Measurements from ENCODE around the gene COL25A1. TPM values are rescaled to one million over a fixed set of nuclear protein-coding genes. Genes with fewer than 3 reads are reported as not detected.

Gene COL25A1
- total RNA-seq, 2 experiments from 2014 or later, result not detected

DNA sequence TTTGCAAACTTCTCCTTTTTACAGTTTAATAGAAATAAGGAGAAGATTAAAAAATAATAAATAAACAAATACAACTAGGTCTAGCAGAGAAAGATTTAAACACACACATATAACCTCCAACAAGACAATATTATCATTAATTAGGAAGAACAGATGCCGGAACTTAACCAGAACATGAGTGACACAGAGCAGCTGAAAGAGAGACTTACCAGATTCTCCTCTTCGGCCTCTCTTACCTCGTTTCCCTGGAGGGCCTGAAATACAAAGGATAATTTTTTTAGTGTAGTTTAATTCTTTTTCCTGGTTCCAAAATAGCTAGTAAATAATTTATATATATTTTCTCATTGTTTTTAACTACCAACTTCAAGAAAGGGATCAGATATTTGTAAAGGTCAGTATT, 252.5 kb downstream of the COL25A1 start:
- H3K36me3 Mint-ChIP-seq, result no peaks in the 10 kb centered on the region
- H3K27ac Mint-ChIP-seq, result no peak overlapping the region
- H3K4me1 Mint-ChIP-seq (ENCODE audit: low read depth), result peaks cover 3% of the 10 kb centered on the region
- no peak for DNase-seq
- H3K4me3 Mint-ChIP-seq, result no peak overlapping the region
- no peaks in the 10 kb centered on the region for H3K9me3 Mint-ChIP-seq
- ChIA-PET CTCF (no interaction called here), POLR2A (no interaction called here)
- H3K27me3 Mint-ChIP-seq, result no peaks in the 10 kb centered on the region
- intact Hi-C loops (cut with micrococcal nuclease), result no loop called here

DNA sequence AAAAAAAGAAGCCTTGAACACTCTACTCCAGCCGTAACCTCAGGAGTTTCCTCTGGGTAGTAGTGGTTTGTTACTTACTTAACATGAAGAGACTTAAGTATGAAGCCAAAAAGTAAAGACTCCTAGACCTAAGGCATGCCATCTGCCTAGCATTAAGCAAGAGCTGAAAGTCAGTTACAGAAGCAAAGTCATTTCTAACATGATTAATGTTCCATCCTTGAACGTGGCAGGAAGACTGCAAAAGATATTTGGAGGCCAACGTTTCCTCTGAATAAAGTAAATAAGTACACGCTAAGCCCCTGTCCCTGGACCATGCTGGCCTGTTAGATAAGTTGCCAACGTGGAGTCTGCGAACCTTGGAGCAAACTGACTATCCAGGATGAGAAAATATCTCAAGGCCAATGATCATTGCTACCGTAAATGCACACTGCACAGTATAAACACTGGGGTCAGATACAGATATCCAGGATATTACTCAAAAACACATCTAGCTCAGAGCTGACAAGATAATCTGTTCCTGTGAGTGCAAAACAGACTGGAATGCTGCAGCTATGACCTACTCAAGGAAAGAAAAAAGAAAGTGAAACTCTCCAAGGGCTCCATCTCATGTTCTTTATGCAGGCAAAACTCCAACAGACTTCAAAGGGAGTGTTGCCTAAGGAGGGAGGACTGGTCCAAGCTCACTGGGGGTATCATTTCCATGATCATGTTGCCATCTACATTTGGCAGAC, 255.8 kb downstream of the COL25A1 start:
- Mint-ChIP-seq H3K9me3 (no peaks in the 10 kb centered on the region), H3K36me3 (no peaks in the 10 kb centered on the region), H3K4me1 (ENCODE audit: low read depth) (peaks cover 3% of the 10 kb centered on the region), H3K4me3 (no peak overlapping the region), H3K27ac (no peak overlapping the region), H3K27me3 (peaks cover 4% of the 10 kb centered on the region)
- intact Hi-C loops (cut with micrococcal nuclease), result no loop called here
- no peak for DNase-seq
- ChIA-PET CTCF (no interaction called here), POLR2A (no interaction called here)

DNA sequence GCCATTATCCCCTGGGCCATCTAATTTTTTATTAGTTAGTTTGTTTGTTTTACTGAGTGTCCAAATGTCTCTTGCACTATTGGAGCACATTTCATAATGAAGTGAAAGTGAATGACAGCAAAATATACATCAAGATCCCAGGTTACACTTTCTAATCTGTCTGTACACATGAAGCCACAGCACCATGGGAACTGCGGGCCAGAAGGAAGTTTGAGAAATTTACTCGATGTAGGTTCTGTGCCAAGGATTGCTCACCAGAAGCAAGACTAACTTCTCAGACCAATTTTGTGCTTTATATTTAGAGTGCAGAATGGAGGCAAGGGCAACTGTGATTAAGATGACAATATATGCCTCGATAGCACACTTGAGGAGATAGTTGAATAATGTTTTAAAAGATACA, 258.0 kb downstream of the COL25A1 start:
- DNase-seq, result no peak
- intact Hi-C loops (cut with micrococcal nuclease), result no loop called here
- H3K4me3 Mint-ChIP-seq, result no peak overlapping the region

DNA sequence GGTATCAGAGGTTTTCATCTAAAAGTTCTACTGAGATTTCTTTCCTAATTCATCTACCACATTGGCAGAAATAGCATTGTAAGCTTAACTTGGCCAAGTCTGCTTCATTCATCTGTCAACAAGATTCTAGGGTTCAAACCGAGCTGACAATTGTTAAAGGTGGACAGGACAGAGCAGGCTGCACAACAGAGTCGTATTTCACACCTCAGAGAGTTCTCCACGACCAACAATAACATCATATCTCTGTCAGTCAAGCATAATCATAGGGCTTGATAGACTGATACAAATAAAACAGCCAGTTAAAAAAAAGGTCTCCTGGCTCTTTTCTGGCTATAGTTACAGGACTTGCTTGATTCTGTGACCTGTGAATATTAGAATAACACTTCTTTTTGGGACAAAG, 259.2 kb downstream of the COL25A1 start:
- POLR2A ChIA-PET, result no interaction called here
- CTCF ChIA-PET, result no interaction called here
- no peak overlapping the region for H3K27ac Mint-ChIP-seq
- no peaks in the 10 kb centered on the region for H3K9me3 Mint-ChIP-seq
- no peak overlapping the region for H3K4me3 Mint-ChIP-seq
- peaks cover 3% of the 10 kb centered on the region for H3K4me1 Mint-ChIP-seq (ENCODE audit: low read depth)
- intact Hi-C loops (cut with micrococcal nuclease), result no loop called here
- no peak for DNase-seq
- H3K27me3 Mint-ChIP-seq, result peaks cover 4% of the 10 kb centered on the region
- H3K36me3 Mint-ChIP-seq, result no peaks in the 10 kb centered on the region

More for the DNA sequence above, 258.0 kb downstream of the COL25A1 start:
- H3K36me3 Mint-ChIP-seq, result no peaks in the 10 kb centered on the region
- ChIA-PET CTCF (no interaction called here), POLR2A (no interaction called here)
- H3K27me3 Mint-ChIP-seq, result peaks cover 4% of the 10 kb centered on the region
- no peaks in the 10 kb centered on the region for H3K9me3 Mint-ChIP-seq
- H3K27ac Mint-ChIP-seq, result no peak overlapping the region
- peaks cover 3% of the 10 kb centered on the region for H3K4me1 Mint-ChIP-seq (ENCODE audit: low read depth)

DNA sequence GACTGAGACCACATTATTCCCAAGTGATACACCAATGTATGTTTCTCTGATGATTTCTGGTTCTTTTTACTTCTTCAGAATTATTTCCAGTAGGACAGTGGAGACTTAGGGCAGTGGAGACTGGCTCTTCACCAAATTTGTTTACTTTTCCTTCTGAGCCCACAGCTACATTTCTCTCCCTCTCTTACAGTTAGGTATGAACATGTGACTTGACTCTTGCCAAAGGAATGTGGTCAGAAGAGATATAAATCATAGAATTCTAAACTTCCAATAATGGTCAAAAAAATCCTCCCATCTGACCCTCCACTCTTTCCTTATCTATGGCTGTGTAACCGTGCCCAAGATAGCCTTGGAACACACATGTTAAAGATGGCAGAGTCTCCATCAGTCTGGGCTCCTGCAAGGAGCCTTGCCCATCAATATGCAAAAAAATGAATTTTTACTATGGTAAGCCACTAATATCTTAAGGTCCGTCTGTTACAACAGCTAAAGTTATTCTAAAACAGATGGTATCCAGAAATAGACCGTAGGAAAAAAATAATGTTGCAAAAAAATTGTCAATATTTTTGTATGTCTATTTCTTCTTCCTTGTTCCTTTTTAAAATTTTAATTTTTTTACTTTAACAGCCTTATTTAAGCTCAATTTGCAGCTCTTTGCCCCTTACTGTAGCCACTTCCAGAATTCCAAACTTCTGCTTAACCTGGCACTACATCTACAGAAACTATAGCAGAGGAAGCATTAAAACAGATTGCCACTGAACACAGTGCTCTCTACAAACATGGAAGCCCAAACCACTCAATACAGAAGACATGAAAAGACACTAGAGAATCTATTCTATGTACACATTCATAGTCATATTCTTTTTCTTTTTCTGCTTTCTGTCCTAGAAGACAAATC, 260.7 kb downstream of the COL25A1 start:
- DNase-seq, result no peak
- H3K27me3 Mint-ChIP-seq, result peaks cover 4% of the 10 kb centered on the region
- no peak overlapping the region for H3K27ac Mint-ChIP-seq
- ChIA-PET CTCF (no interaction called here), POLR2A (no interaction called here)
- H3K36me3 Mint-ChIP-seq, result no peaks in the 10 kb centered on the region
- peaks cover 3% of the 10 kb centered on the region for H3K4me1 Mint-ChIP-seq (ENCODE audit: low read depth)
- intact Hi-C loops (cut with micrococcal nuclease), result no loop called here
- no peak overlapping the region for H3K4me3 Mint-ChIP-seq
- H3K9me3 Mint-ChIP-seq, result no peaks in the 10 kb centered on the region

DNA sequence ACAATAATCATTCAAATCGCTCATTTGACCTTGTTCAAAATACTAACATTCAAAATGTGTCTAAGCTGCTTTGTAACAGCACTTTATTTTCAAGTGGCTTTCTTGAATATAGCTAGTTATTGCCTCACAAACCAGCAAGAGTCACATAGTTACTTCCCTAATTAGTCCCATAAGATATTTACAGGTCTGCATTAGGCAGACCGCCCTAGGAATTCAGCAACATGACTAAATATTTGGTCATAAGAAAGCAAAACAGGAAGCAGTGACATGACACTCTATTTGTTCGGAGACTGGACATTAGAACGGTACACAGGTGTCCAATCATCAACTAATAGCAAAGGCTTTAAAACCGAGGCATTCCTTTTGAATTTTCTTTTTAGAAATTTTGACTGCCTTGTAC, 262.0 kb downstream of the COL25A1 start:
- H3K9me3 Mint-ChIP-seq, result no peaks in the 10 kb centered on the region
- no peaks in the 10 kb centered on the region for H3K36me3 Mint-ChIP-seq
- no peak overlapping the region for H3K4me3 Mint-ChIP-seq
- intact Hi-C loops (cut with micrococcal nuclease), result no loop called here
- no peak for DNase-seq
- H3K4me1 Mint-ChIP-seq (ENCODE audit: low read depth), result no peaks in the 10 kb centered on the region
- CTCF ChIA-PET, result no interaction called here
- POLR2A ChIA-PET, result no interaction called here
- no peak overlapping the region for H3K27ac Mint-ChIP-seq
- peaks cover 4% of the 10 kb centered on the region for H3K27me3 Mint-ChIP-seq

DNA sequence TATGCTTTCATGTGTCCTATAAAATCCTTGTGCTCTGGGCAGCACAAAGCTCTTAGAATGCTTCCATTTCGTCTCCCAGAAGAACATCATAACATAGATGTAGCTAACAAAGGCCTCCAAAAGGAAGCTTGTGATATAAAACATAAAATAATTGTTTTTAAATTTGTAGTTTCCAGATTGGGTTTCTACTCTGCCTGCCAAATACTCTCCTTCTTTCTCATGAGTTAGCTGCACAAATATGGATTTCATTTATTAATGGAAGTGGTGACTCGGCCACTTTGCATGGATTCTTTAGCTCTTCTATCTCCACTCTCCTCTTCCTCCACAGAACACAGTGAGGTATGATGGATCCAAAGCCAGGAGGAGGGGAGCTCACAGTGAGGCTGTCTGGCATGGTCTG, 265.4 kb downstream of the COL25A1 start:
- Mint-ChIP-seq H3K4me3 (no peak overlapping the region), H3K36me3 (no peaks in the 10 kb centered on the region), H3K9me3 (no peaks in the 10 kb centered on the region), H3K27ac (no peak overlapping the region), H3K27me3 (peaks cover 4% of the 10 kb centered on the region), H3K4me1 (ENCODE audit: low read depth) (no peaks in the 10 kb centered on the region)
- CTCF ChIA-PET, result interaction anchor here (0.6 kb wide), 1 partner anchor 98 kb away, joined by 4 read pairs; no protein-coding TSS in a partner anchor
- POLR2A ChIA-PET, result no interaction called here
- intact Hi-C loops (cut with micrococcal nuclease), result no loop called here
- no peak for DNase-seq

DNA sequence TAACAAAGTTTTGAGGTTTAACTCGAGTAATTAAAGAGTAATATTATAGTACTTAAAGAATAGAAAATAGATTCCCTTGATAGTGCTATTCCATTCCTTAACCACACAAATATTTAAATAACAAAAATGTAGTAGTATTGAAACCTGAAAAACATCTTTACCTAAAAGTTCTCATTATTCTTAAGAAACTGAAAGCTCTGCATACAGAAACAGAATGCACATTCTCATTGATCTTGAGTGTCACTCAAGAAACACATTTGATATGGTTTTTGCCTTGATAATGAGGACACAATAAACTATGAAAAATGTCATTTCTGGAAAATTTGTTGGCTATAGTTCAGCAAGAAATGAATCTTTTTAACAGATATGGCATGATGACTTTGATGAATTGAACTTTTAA, 268.5 kb downstream of the COL25A1 start:
- Mint-ChIP-seq H3K27me3 (peaks cover 3% of the 10 kb centered on the region), H3K4me1 (ENCODE audit: low read depth) (no peaks in the 10 kb centered on the region), H3K4me3 (no peak overlapping the region), H3K9me3 (no peaks in the 10 kb centered on the region), H3K36me3 (no peaks in the 10 kb centered on the region), H3K27ac (no peak overlapping the region)
- intact Hi-C loops (cut with micrococcal nuclease), result no loop called here
- ChIA-PET CTCF (no interaction called here), POLR2A (no interaction called here)
- no peak for DNase-seq

DNA sequence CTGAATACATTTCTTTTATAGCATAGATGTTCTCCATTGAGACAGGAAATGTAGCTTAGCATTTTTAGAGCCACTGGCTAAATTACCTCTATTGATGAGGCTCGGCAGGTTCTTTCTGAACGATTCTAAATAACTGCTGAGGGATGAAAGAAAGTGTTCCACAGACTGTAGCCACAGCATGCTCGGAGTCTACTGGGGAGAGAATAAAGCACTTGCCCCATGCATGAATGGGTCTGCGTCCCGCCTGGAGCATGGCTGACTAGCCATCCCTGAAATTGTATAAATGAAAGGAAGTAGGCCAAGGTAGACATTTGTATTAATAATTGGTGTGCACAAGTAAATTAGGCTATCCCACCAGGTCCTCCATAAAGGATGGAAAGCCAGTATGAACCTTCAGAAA, 269.8 kb downstream of the COL25A1 start:
- no peak for DNase-seq
- Mint-ChIP-seq H3K9me3 (no peaks in the 10 kb centered on the region), H3K36me3 (no peaks in the 10 kb centered on the region), H3K4me3 (no peak overlapping the region), H3K4me1 (ENCODE audit: low read depth) (no peaks in the 10 kb centered on the region), H3K27me3 (peaks cover 3% of the 10 kb centered on the region), H3K27ac (no peak overlapping the region)
- ChIA-PET POLR2A (no interaction called here), CTCF (no interaction called here)
- intact Hi-C loops (cut with micrococcal nuclease), result no loop called here

DNA sequence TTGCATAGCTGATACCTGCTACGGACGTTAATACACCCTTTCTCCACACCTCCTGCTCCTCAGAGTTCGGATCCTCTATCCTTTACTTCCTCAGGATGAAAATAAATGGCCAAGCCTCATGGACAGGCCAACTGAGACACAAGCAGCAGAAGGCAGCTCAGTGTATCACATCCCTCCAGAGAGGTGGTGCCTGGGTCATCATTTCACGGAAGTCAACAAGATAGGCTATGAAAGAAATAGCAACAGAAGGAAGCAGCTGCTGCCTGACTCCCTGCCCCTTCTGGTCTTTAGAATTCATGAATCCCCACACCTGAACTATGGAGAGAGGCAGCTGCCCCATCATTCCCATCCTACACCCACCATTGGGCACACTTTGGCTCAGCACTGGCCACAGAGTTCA, 272.5 kb downstream of the COL25A1 start:
- no peak for DNase-seq
- H3K9me3 Mint-ChIP-seq, result no peaks in the 10 kb centered on the region
- H3K4me1 Mint-ChIP-seq (ENCODE audit: low read depth), result no peaks in the 10 kb centered on the region
- ChIA-PET POLR2A (no interaction called here), CTCF (no interaction called here)
- intact Hi-C loops (cut with micrococcal nuclease), result no loop called here
- H3K36me3 Mint-ChIP-seq, result no peaks in the 10 kb centered on the region
- H3K4me3 Mint-ChIP-seq, result no peak overlapping the region
- H3K27me3 Mint-ChIP-seq, result peaks cover 3% of the 10 kb centered on the region
- no peak overlapping the region for H3K27ac Mint-ChIP-seq

DNA sequence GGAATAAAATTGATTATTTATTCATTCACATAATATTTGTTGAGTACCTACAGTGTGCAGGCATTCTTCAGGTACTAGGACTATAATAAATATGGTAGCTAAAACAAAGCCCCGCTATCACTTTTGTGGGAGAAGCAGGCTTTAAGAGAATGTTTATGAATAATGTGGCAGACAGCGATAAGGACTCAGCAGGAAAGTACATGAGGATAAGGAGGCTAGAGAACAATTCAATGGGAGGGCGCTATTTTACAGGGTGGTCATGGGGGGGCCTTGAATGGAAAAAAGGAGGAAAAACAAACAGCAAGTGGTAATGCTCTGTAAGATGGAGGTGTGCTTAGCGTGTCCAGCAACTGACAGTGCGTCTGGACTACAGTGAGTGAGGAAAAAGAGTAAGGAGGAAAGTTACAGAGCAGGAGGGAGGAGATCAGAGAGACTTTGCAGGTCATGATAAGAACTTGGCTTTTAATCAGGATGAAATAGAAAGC, 275.4 kb downstream of the COL25A1 start:
- H3K4me3 Mint-ChIP-seq, result no peak overlapping the region
- no peak for DNase-seq
- peaks cover 3% of the 10 kb centered on the region for H3K27me3 Mint-ChIP-seq
- intact Hi-C loops (cut with micrococcal nuclease), result no loop called here
- ChIA-PET CTCF (no interaction called here), POLR2A (interaction anchor here (0.6 kb wide), 1 partner anchor 347 kb away, joined by 3 read pairs; no protein-coding TSS in a partner anchor)
- no peaks in the 10 kb centered on the region for H3K36me3 Mint-ChIP-seq
- H3K27ac Mint-ChIP-seq, result no peak overlapping the region
- peaks cover 5% of the 10 kb centered on the region for H3K9me3 Mint-ChIP-seq
- no peaks in the 10 kb centered on the region for H3K4me1 Mint-ChIP-seq (ENCODE audit: low read depth)

DNA sequence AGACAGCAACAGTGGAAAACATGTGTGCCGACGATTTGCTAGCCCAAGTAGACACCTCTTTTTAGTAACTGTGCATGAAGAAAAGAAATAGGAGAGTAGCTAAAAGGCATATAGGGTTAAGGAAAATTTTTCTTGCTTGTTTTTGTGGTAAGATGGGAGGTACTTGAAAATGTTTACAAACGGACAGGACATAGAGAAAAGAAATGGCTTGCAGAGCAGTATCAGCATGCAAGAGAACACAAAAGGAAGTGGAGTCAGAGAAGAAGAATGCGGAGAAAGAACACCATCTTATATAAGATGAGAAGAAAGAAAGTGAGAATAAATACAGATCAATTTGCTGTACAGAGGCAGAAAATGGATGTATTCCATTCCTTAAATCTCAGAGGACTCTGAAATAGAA, 275.9 kb downstream of the COL25A1 start:
- ChIA-PET POLR2A (interaction anchor here (0.6 kb wide), 1 partner anchor 347 kb away, joined by 3 read pairs; no protein-coding TSS in a partner anchor), CTCF (no interaction called here)
- peaks cover 3% of the 10 kb centered on the region for H3K27me3 Mint-ChIP-seq
- intact Hi-C loops (cut with micrococcal nuclease), result no loop called here
- no peak for DNase-seq
- no peak overlapping the region for H3K27ac Mint-ChIP-seq
- peaks cover 9% of the 10 kb centered on the region for H3K9me3 Mint-ChIP-seq
- H3K4me1 Mint-ChIP-seq (ENCODE audit: low read depth), result no peaks in the 10 kb centered on the region
- no peak overlapping the region for H3K4me3 Mint-ChIP-seq
- H3K36me3 Mint-ChIP-seq, result no peaks in the 10 kb centered on the region

Data from activated CD4-positive, alpha-beta memory T cell treated with anti-CD3 and anti-CD28 coated beads for 36 hours (primary cell).